Hepatic stellate cell (primary cell): Measurements from ENCODE around the gene CYP21A2.
"Not testable (repeated sequence)": the region's sequence is repeated elsewhere in the genome, so short reads cannot be mapped to it uniquely, and the experiment has no call there.

Experiments used
- DNase-seq: peaks from one replicate; pipeline ENCODE4 v3.0.0; 2011; ENCODE audit warnings: low spot score

The CYP21A2 gene

DNA sequence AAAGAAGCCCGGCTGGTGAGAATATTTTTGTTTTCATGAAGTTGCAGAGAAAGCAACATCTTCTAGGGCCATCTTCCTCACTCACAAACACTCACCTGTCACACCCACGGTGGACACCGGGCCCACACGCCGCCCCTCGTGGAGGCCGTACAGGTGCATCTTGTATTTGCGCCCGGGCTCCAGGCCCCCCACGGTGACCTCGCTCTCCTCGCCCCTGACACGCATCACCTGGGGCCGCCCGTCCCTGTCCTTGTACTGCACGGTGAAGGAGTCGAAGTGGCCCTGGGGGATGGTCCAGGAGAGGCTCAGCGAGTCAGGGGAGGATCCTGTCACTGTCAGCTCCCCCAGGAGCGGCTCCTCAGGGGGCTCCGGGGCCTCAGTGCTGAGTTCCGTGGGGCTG, 17.5 kb downstream of the CYP21A2 start:
- not testable (repeated sequence) for DNase-seq

DNA sequence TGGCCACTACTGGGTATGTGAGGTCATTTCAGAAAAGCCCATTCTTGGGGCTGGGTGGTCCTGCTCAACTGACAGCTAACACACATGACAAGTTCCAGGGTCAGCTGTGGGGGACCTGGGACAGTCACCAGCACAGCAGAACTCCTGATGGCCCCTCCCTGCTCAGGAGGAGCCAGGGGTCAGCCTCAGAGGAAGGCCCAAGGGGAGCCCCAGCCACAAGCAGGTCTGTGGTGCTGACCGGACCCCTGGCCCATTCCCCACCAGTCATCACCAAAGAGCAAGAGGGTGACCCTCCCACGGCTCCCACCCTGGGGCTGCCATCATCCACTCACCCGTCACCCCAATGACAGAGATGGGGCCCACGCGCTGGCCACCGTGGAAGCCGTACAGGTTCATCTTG, 18.0 kb downstream of the CYP21A2 start:
- no peak for DNase-seq

DNA sequence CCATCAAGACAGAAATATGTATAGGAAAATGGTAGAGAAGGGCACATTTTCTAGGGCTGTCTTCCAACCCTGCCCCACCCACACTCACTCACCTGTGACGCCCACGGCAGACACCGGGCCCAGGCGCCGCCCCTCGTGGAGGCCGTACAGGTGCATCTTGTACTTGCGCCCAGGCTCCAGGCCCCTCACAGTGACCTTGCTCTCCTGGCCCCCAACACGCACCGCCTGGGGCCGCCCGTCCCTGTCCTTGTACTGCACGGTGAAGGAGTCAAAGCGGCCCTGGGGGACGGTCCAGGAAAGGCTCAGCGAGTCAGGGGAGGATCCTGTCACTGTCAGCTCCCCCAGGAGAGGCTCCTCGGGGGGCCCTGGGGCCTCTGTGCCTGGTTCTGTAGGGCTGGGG, 19.8 kb downstream of the CYP21A2 start:
- DNase-seq: no peak

- no peak for DNase-seq
These were observed 20.3 kb downstream of the CYP21A2 start for GRCh38 chr6:32058511-32058963.

DNA sequence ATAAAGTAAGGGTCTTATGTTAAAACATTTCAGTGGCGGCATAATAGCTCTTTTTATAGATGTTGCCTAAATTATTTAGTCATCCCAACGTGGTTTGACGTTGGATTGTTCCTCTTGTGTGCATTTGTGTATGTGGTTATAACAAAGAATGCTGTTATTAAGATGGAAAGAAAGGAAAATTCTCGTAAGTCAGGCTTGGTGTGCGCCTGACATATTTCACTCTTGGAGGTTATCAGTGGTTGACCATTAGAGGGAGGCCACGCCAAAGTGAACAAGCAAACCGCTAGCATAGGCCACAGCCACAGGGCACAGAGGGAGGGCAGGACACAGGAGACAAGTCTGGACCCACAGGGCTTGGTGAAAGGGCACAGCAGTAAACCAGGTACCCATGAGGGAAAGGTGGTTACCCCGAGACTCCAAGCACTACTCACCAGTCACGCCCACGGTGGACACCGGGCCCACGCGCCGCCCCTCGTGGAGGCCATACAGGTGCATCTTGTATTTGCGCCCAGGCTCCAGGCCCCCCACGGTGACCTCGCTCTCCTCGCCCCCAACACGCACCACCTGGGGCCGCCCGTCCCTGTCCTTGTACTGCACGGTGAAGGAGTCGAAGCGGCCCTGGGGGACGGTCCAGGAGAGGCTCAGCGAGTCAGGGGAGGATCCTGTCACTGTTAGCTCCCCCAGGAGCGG, 22.9 kb downstream of the CYP21A2 start:
- no peak for DNase-seq

GRCh38 chr6:32064706-32065105, 26.5 kb downstream of the CYP21A2 start:
- no peak for DNase-seq

GRCh38 chr6:32067521-32067920, 29.3 kb downstream of the CYP21A2 start:
- not testable (repeated sequence) for DNase-seq

- not testable (repeated sequence) for DNase-seq
These were observed 30.1 kb downstream of the CYP21A2 start for GRCh38 chr6:32068315-32068714.

DNA sequence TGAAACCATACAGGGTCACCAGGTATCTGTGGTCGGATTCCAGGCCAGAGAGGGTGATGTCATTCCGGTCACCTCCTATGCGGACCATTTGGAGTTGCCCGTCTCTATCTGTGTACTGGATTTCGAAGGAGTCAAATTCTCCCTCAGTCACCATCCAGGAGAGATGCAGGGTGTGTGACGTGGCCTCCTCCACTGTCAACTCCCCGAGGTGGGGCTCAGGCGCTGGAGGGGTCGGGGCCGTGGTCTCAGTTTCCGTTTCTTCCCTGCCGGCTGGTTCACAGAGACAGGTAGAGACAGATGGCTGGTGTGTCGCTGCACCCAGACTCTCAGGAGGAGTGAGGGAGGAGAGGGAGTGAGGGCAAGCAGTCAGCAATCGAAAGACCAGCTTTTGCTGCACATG, 30.7 kb downstream of the CYP21A2 start:
- DNase-seq: no peak

DNA sequence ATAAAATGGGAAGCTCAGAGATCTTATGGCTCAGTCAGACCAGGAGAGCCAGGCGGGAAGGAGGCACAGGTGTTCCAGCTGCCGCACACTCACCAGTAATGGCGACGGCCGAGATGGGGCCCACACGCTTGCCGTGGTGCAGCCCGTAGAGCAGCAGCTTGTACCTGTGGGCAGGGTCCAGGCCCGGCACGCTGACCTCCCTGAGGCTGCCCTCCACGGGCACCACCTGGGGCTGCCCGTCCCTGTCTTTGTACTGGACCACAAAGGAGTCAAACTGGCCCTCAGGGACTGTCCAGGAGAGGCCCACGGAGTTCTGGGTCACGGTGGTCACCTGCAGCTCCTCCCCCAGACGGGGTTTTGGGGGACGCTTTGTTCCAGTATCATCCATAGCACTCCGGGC, 31.2 kb downstream of the CYP21A2 start:
- no peak for DNase-seq

- DNase-seq: no peak
These were observed 31.8 kb downstream of the CYP21A2 start for GRCh38 chr6:32069878-32070515.

DNA sequence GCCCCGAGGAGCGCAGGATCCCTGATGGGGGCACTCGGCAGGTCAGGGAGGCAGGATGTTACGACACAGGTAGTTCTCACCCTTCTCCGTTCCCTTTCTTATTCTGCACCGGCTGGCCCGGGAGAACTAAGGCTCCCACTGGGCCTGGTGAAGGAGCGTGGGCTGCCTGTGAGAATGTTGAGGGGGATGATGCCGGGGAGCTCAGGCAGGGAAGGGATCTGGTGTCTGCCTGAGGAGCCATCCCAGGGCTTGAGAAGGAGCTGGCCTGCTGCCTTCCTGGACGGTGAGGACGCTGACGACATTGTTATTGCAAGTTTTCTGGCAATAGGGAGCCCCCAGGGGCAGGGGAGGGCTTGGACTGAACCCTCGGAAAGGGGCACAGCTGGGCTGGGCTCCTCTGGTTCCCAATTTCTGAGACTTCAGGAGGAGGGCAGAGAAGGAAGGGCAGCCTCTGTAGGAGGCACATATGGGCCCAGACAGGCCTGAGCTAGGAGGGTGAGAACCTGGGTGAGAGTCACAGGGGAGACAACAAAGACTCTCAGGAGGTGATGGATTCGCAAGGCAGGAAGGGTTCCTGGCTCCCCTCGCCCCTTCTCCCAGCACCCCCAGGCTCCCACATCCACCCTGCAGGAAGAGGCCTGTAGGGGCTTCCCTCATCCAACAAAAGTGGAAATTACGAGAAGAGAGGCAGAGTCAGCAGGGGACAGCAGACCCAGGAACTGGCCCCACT, 32.8 kb downstream of the CYP21A2 start:
- DNase-seq: no peak

- DNase-seq: no peak
These were observed 34.9 kb downstream of the CYP21A2 start for GRCh38 chr6:32073101-32073500.

DNA sequence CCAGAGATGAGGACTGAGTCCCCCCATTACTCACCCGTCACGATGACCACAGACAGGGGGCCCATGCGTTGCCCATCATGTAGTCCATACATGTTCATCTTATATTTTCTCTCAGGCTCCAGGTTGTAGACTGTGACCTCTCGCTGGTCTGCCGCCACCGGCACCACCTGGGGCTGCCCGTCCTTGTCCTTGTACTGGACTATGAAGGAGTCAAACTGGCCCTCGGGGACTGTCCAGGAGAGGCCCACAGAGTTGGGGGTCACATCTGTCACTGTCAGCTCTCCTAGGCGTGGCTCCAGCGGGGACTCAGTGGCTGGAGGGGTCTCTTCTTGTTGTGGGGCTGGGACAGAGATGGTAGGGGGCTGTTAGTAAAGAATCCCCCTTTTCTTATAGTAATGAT, 35.4 kb downstream of the CYP21A2 start:
- no peak for DNase-seq

DNA sequence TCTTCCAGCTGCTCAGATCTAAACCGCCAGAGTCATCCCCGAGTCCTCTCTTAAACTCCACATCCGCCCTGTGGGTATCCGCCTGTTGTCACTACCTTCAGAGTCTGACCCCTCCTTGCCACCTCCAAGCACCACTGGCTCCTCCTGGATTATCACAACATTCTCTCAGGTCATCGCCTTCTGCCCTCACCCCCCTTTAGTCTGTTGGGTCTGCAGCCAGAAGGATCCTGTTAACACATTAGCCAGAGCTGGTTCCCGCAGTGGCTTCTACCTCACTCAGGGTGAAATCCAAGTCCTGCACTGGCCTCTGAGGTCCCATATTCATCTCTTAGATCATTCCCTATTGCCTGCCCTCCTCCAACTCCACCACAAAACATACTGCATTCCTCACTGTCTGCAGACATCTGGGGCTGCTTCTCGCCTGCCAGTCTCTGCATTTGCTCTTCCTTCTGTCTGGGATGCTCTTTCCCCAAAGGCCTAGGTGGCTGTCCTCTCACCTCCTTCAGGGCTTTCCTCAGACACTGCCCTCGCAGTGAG, 36.8 kb downstream of the CYP21A2 start:
- peak; percentile 75 for DNase-seq

GRCh38 chr6:32075781-32076180, 37.6 kb downstream of the CYP21A2 start:
- DNase-seq: no peak

DNA sequence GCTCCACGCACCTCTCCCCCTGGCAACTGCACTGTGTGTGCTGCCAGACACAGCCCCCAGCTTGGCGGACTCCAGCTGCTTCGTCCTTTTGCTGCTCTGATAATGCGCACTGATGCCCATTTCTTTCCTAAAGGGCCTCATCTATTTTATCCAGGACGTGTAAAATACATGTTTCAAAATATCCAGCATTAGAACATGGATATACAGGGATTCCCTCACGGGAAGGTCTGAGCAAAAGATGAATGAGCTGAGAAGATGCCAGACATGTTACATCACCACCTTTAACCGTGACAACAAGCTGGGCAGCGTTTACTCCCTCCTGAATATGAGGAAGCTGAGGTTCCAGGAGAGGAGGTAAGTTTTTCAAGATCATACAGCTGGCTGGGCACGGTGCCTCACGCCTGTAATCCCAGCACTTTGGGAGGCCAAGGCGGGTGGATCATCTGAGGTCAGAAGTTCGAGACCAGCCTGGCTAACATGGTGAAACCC, 38.1 kb downstream of the CYP21A2 start:
- no peak for DNase-seq

GRCh38 chr6:32079566-32080290, 41.5 kb downstream of the CYP21A2 start:
- no peak for DNase-seq

DNA sequence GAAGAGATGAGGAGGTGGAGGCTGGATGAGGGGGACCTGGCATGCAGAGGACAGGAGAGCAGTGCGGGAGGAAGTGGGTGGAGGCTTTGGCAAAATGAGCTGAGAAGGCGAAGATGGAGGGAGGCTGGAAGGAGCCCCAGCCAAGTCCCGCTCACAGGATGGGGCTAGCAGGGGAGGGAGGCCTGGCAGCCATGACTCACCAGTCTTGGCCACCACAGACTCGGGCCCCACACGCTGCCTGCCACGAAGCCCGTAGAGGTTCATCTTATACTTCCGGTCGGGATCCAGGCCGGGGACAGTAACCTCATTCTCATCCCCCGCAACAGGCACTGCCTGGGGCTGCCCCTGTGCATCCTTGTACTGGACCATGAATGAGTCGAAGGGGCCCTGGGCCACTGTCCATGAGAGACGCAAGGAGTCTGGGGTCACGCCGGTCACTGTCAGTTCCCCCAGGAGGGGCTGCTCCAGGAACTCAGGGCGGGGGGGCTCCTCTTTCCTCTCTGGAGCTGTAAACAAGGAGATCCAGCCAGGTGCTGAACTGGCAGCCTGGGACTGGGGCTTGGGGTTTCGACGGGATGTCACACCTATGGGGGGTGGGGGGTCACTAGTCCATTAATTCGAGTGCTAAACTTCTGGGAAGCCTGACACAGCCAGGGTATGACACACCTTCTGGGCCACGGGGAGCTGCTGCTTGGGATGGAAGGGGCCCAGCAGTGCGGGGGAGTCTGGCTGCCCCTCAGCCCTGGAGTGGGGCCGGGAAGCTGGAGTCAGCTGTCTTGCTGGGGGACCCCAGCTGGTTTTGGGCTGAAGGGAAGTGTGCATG, 43.2 kb downstream of the CYP21A2 start:
- peak; percentile 98 for DNase-seq

- no peak for DNase-seq
These were observed 44.3 kb downstream of the CYP21A2 start for GRCh38 chr6:32082478-32082877.

DNA sequence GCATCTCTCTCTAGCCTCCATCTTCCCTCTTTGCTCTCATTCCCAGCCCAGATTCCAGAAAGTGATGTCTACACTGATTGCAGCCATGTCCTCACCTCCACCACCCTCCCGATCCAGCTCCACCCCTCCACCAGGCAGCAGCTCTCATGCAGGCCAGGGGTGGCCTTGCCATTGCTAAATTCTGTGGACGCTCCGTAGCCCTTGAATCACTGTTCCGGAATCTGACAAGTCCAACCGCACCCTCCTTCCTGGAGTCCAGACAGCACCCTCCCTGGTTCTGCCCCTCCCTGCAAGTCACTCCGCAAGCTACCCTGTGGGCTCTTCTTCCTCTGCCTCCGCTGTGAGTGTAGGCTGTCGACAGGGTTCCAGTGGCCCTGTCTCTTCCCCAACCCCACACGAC, 44.7 kb downstream of the CYP21A2 start:
- DNase-seq: peak; percentile 84
